GM12872 (cell line): ENCODE measurements around the gene ESR1.

Source experiments
- CTCF ChIP-seq: IDR thresholded peaks from 3 replicates; pipeline ENCODE4 v1.5.1; 2011; ENCODE audit warnings: low read depth, mild to moderate bottlenecking, low read length, moderate library complexity; ENCODE audit not compliant: insufficient read depth

The ESR1 gene

GRCh38 chr6:151904631-151905030, 97.1 kb downstream of the ESR1 start:
- no peak for TF ChIP-seq CTCF

GRCh38 chr6:151905072-151905471, 97.6 kb downstream of the ESR1 start:
- no peak for TF ChIP-seq CTCF

- TF ChIP-seq CTCF = no peak
Observed at GRCh38 chr6:151905854-151906253, 98.4 kb downstream of the ESR1 start.

GRCh38 chr6:151911401-151911800, 103.9 kb downstream of the ESR1 start:
- no peak for TF ChIP-seq CTCF

- TF ChIP-seq CTCF = no peak
Observed at GRCh38 chr6:151914484-151914883, 107.0 kb downstream of the ESR1 start.

GRCh38 chr6:151916075-151916474, 108.6 kb downstream of the ESR1 start:
- TF ChIP-seq CTCF = no peak

GRCh38 chr6:151916680-151917164, 109.2 kb downstream of the ESR1 start:
- TF ChIP-seq CTCF = no peak
